Right atrium auricular region (tissue), 2 donors: ENCODE measurements around the gene PRMT5. TPM values are rescaled to one million over a fixed set of nuclear protein-coding genes. Genes with fewer than 3 reads are reported as not detected.

Source experiments
- DNase-seq: peaks from one replicate; pipeline ENCODE4 v3.0.0-alpha.2; 2019; ENCODE audit warnings: low spot score
- H3K27ac ChIP-seq, 2 donors: fragments of 200-600 bp; sonication (generic); 1 replicate in 1 of 2; 2 replicates in 1 of 2; pipeline ENCODE4 v1.5.1; 2016 to 2019
- H3K27me3 ChIP-seq, 2 donors: fragments of 200-600 bp; sonication (generic); one replicate each; pipeline versions ENCODE4 v1.5.1 to v1.6.0; 2017 to 2019
- H3K36me3 ChIP-seq: fragments of 200-600 bp; sonication (generic); one replicate; pipeline ENCODE4 v1.5.1; 2016
- H3K4me1 ChIP-seq, 2 donors: fragments of 200-600 bp; sonication (generic); one replicate each; pipeline versions ENCODE4 v1.5.1 to v1.6.0; 2017 to 2019
- H3K4me3 ChIP-seq, 2 donors: fragments of 200-600 bp; sonication (generic); 1 replicate in 1 of 2; 2 replicates in 1 of 2; pipeline ENCODE4 v1.5.1; 2017 to 2019; ENCODE audit warnings: mild to moderate bottlenecking in 1 of 2, moderate library complexity in 1 of 2
- H3K9me3 ChIP-seq, 2 donors: fragments of 200-600 bp; sonication (generic); one replicate each; pipeline ENCODE4 v1.5.1; 2019
- CTCF ChIP-seq, 2 donors: fragments of 200-600 bp; sonication (generic); IDR thresholded peaks; one replicate each; pipeline ENCODE4 v1.5.1; 2019; ENCODE audit warnings: antibody characterized with exemption in 2 of 2
- total RNA-seq, 2 donors: library from RNA; depleted of rRNA; stranded (reverse); fragments of >200 nt; gene quantifications; one replicate each; pipeline ENCODE4 v1.1.0, GENCODE V29; 2016

The PRMT5 gene
- total RNA-seq, 2 donors from 2014 or later = 23.3 to 55.1 TPM

DNA sequence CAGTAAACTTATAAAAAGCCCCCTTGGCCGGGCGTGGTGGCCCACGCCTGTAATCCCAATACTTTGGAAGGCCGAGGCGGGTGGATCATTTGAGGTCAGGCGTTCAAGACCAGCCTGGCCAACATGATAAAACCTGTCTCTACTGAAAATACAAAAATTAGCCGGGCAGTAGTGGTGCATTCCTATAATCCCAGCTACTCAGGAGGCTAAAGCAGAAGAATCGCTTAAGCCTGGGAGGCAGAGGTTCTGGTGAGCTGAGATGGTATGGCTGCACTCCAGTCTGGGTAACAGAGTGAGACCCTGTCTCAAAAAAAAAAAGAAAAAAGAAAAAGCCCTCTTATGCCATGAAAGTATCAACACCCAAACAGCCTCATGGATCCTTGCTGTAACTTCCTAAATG, 3.7 kb downstream of the PRMT5 start:
- no peaks in the 10 kb centered on the region for H3K9me3 ChIP-seq
- H3K27me3 ChIP-seq = no peaks in the 10 kb centered on the region
- H3K4me3 ChIP-seq = no peak overlapping the region
- TF ChIP-seq CTCF (IDR thresholded peaks at IDR 0.05) = no peak
- H3K4me1 ChIP-seq = peaks cover 0 to 17% of the 10 kb centered on the region in 2 donors
- peaks cover 51% of the 10 kb centered on the region for H3K36me3 ChIP-seq
- DNase-seq = no peak
- no peak overlapping the region for H3K27ac ChIP-seq

DNA sequence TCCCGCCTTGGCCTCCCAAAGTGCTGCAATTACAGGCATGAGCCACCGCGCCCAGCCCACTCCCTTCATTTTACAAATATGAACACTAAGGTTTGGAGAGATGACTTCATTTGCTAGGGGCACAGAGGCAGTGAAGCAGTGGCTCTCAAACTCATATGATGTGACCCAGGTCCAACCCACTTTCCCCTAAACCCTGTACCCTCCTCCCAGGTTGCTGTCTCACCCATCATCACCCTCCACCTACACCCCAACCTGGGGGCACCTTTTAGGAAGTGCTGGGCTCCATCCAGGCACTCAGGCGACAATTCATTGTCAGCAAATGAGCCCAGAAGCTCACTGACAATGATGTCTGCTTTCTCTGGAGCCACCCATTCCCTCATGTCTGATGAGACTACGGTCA, 5.4 kb downstream of the PRMT5 start:
- no peak for TF ChIP-seq CTCF (IDR thresholded peaks at IDR 0.05)
- Histone ChIP-seq H3K27ac (no peak overlapping the region), H3K9me3 (no peaks in the 10 kb centered on the region), H3K4me1 (peaks cover 0 to 18% of the 10 kb centered on the region in 2 donors), H3K36me3 (peaks cover 56% of the 10 kb centered on the region), H3K4me3 (no peak overlapping the region), H3K27me3 (no peaks in the 10 kb centered on the region)
- no peak for DNase-seq

- no peak for TF ChIP-seq CTCF (IDR thresholded peaks at IDR 0.05)
- DNase-seq = no peak
- H3K4me3 ChIP-seq = no peak overlapping the region
- H3K27me3 ChIP-seq = no peaks in the 10 kb centered on the region
- peaks cover 56% of the 10 kb centered on the region for H3K36me3 ChIP-seq
- H3K27ac ChIP-seq = no peak overlapping the region
- H3K4me1 ChIP-seq = peaks cover 0 to 14% of the 10 kb centered on the region in 2 donors
- no peaks in the 10 kb centered on the region for H3K9me3 ChIP-seq
Measured at GRCh38 chr14:22922294-22922693, 6.9 kb downstream of the PRMT5 start.

GRCh38 chr14:22920697-22921096, 8.5 kb downstream of the PRMT5 start:
- DNase-seq = no peak
- H3K27ac ChIP-seq = peak overlapping the region in 1 of 2 donors; percentile 2
- peaks cover 0 to 29% of the 10 kb centered on the region in 2 donors for H3K4me1 ChIP-seq
- H3K36me3 ChIP-seq = peaks cover 52% of the 10 kb centered on the region
- H3K4me3 ChIP-seq = no peak overlapping the region
- no peaks in the 10 kb centered on the region for H3K27me3 ChIP-seq
- no peaks in the 10 kb centered on the region for H3K9me3 ChIP-seq
- no peak for TF ChIP-seq CTCF (IDR thresholded peaks at IDR 0.05)

DNA sequence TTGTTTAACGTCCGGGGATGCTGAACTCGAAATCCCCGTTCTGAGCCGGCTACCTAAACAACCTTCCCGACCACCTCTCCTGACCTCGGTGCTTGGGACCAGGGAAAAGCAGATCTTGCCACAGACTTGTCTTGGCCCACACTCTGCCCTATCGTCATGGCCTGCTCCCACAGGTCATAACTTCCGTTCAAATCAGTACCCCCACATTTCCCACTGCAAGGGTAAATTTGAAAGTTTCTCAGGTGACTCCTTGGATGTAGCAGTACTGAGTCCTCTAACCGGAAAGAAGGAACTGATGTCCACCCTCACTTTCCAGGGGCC, 9.6 kb downstream of the PRMT5 start:
- no peak for TF ChIP-seq CTCF (IDR thresholded peaks at IDR 0.05)
- Histone ChIP-seq H3K9me3 (no peaks in the 10 kb centered on the region), H3K27ac (peak overlapping the region; percentile 83 to 86), H3K4me3 (peak overlapping the region; percentile 35 to 81), H3K36me3 (peaks cover 41% of the 10 kb centered on the region), H3K27me3 (no peaks in the 10 kb centered on the region), H3K4me1 (peaks cover 0 to 31% of the 10 kb centered on the region in 2 donors)
- DNase-seq = no peak

DNA sequence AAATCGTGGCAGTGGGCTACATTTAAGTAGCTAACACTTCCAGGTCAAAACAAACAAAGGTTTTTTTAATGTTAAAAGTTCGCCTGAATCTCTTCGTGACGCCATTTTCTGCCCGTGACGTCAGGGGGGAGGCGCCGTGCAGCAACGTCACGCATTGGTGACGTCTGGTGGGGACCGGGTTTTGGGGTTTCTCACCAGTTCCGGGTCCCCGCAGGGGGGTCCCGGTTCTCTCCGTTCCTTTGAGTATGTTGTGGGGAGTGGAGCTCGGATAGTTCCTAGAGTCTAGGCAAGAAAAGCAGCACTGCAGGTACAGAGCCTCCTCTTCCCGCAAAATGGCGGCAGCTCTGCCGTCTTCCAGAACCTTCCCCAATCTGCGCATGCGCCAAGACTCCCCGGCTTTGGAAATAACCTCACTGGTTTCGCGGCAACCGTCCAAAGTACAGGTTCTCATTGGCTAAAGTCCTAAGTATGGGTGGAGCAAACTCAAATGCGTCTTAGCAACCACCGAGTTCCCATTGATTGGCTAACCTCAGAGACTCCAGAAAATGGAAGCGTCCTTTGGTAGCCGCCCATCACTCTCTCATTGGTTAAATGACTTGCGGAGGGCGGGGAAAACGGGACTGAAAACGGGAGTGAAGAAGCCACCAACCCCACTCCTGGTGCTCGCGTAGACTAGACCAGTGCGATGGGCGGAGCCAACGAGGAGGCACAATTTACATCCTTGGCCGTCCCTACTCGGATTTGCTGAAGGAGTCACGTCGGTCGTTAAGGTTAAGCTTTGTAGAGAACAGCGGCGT, 10.2 kb downstream of the PRMT5 start, which contains the start of gene RBM23:
Gene RBM23, minus strand, starts transcription at position 346 of the 797 bp plus-strand sequence.
- no peaks in the 10 kb centered on the region for H3K27me3 ChIP-seq
- TF ChIP-seq CTCF (IDR thresholded peaks at IDR 0.05) = no peak
- peaks cover 35% of the 10 kb centered on the region for H3K36me3 ChIP-seq
- H3K4me1 ChIP-seq = peaks cover 0 to 31% of the 10 kb centered on the region in 2 donors
- H3K27ac ChIP-seq = peak within 1 kb of the TSS; percentile 97 to 98
- H3K4me3 ChIP-seq = peak within 1 kb of the TSS; percentile 74 to 81
- DNase-seq = peak; percentile 100
- H3K9me3 ChIP-seq = no peaks in the 10 kb centered on the region
